Measurements from ENCODE around the gene OTUD7B. TPM values are rescaled to one million over a fixed set of nuclear protein-coding genes. Genes with fewer than 3 reads are reported as not detected.

OTUD7B gene
- total RNA-seq, 1 experiment from 2014 or later, result 23.5 TPM

DNA sequence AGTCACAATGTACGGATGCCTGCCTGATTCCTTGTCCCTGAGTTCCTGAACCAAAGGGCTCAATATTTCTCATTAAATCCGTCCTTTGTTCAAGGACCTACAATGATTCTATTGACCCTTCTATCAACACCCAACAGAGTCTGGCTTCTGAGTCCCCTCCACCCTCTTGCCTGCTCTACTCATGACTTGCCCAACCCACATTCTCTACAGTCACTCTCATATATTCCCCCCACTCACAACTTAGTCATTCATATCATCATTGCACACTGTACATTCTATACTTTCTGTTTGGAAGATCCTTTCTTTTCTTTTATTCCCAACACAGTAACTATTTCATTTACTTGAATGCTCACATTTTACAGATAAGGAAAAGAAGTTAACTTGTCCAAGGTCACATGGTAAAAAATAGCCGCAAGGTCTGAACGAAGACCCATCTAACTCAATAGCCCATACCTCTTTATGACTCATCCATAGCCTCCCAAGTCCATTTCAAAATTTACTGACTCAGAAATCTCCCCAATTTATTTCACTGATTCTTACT lies 3.6 kb downstream of the OTUD7B start:
- H3K9ac ChIP-seq (ENCODE audit: extremely low read depth, insufficient read length, low read length), result no peak overlapping the region

More for the DNA sequence above, 3.6 kb downstream of the OTUD7B start:
- Histone ChIP-seq H3K4me1 (ENCODE audit: insufficient read depth, low read length) (no peaks in the 10 kb centered on the region), H2BK15ac (ENCODE audit: low read depth, low read length) (no peak overlapping the region), H3K9me3 (ENCODE audit: control insufficient read depth, low read depth, low read length) (no peaks in the 10 kb centered on the region), H3K18ac (ENCODE audit: insufficient read length, low read depth, low read length) (no peak overlapping the region), H3K79me1 (ENCODE audit: insufficient read depth, low read depth, low read length, poor library complexity, severe bottlenecking) (no peaks in the 10 kb centered on the region), H4K5ac (ENCODE audit: insufficient read length, low read depth, low read length) (no peak overlapping the region), H2BK20ac (ENCODE audit: low read depth, low read length, poor library complexity, severe bottlenecking) (no peak overlapping the region), H4K91ac (ENCODE audit: insufficient read length, low read depth, low read length) (no peak overlapping the region), H4K8ac (replicated peaks; ENCODE audit: insufficient read length, low read depth, low read length) (no peak overlapping the region), H3K27me3 (ENCODE audit: insufficient read depth, low read length) (no peaks in the 10 kb centered on the region), H2BK5ac (ENCODE audit: insufficient read length, low read length) (no peak overlapping the region), H3T11ph (ENCODE audit: low read length) (no peak overlapping the region), H3K14ac (ENCODE audit: insufficient read depth, low read length) (no peak overlapping the region), H2BK12ac (ENCODE audit: insufficient read length, low read depth, low read length) (no peak overlapping the region), H3K79me2 (ENCODE audit: insufficient read depth, low read length) (peaks cover 4% of the 10 kb centered on the region), H2AK5ac (ENCODE audit: insufficient read length, low read length) (no peak overlapping the region), H3K27ac (ENCODE audit: insufficient read length, low read depth, low read length) (no peak overlapping the region), H2AFZ (ENCODE audit: low read length) (no peak overlapping the region), H3K4me2 (ENCODE audit: insufficient read depth, insufficient read length, low read length) (no peak overlapping the region), H3K4ac (ENCODE audit: low read depth, low read length) (no peak overlapping the region), H3K23me2 (ENCODE audit: insufficient read length, low read depth, low read length, poor library complexity, severe bottlenecking) (peaks cover 15% of the 10 kb centered on the region), H3K56ac (ENCODE audit: insufficient read length, low read depth, low read length) (no peak overlapping the region), H3K23ac (ENCODE audit: insufficient read length, low read depth, low read length) (no peak overlapping the region), H2BK120ac (ENCODE audit: low read depth, low read length, poor library complexity, severe bottlenecking) (no peak overlapping the region), H4K20me1 (ENCODE audit: control insufficient read depth, insufficient read depth, insufficient read length) (peaks cover 2% of the 10 kb centered on the region)
- DNase-seq, result no peak
- Mint-ChIP-seq H3K27me3 (ENCODE audit: low read depth) (no peaks in the 10 kb centered on the region; the same call in 1 of the 2 replicates), H3K9me3 (no peaks in the 10 kb centered on the region; a peak in 1 of 5 replicates), H3K27ac (peak overlapping the region in 1 of 3 experiments; percentile 10; a peak in 2 of 7 replicates), H3K36me3 (ENCODE audit: insufficient read depth in 1 of 3, low read depth in 3 of 3) (peaks cover 7 to 29% (median 21%) of the 10 kb centered on the region in 3 experiments; a peak in 6 of 7 replicates), H3K4me1 (peaks cover 22 to 42% of the 10 kb centered on the region in 2 experiments), H3K4me3 (no peak overlapping the region)
- TF ChIP-seq, protein P1, sequence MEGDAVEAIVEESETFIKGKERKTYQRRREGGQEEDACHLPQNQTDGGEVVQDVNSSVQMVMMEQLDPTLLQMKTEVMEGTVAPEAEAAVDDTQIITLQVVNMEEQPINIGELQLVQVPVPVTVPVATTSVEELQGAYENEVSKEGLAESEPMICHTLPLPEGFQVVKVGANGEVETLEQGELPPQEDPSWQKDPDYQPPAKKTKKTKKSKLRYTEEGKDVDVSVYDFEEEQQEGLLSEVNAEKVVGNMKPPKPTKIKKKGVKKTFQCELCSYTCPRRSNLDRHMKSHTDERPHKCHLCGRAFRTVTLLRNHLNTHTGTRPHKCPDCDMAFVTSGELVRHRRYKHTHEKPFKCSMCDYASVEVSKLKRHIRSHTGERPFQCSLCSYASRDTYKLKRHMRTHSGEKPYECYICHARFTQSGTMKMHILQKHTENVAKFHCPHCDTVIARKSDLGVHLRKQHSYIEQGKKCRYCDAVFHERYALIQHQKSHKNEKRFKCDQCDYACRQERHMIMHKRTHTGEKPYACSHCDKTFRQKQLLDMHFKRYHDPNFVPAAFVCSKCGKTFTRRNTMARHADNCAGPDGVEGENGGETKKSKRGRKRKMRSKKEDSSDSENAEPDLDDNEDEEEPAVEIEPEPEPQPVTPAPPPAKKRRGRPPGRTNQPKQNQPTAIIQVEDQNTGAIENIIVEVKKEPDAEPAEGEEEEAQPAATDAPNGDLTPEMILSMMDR (conservative IDR thresholded peaks at IDR 0.05), result no peak
- no CpG with 5 or more reads among the region's 4 CpGs for WGBS (ENCODE audit: extremely low coverage, insufficient read length, low lambda C conversion rate)
